ENCODE data around the gene ARID1A. TPM values are rescaled to one million over a fixed set of nuclear protein-coding genes. Genes with fewer than 3 reads are reported as not detected.
A peak's percentile ranks its signal among the peaks of the same experiment; 100 is the strongest.

Gene ARID1A
- total and polyA plus RNA-seq, 2 of the 4 experiments (the other 2 are of a cell fraction): 14.0 to 40.7 TPM

- H3K18ac ChIP-seq (ENCODE audit: low read depth, low read length): no peak overlapping the region
- H4K5ac ChIP-seq (ENCODE audit: low read depth, low read length): no peak overlapping the region
- H3K56ac ChIP-seq (ENCODE audit: extremely low read depth, insufficient read depth, low read length): no peak overlapping the region
- intact Hi-C loops (cut with micrococcal nuclease) (no loop called here), dilution Hi-C loops (cut with HindIII; ENCODE audit: low sequenced_read_pairs, unreplicated experiment) (no loop called here), in situ Hi-C loops (cut with MboI; ENCODE audit: low sequenced_read_pairs) (no loop called here)
- peaks cover 0 to 62% of the 10 kb centered on the region in 2 experiments; a peak in 3 of 4 replicates for H3K79me1 ChIP-seq (ENCODE audit: low read depth in 1 of 2, low read length in 2 of 2)
- no peak overlapping the region for H3K27ac ChIP-seq (ENCODE audit: insufficient read depth, low read length)
- no peak overlapping the region for H3K4ac ChIP-seq (ENCODE audit: low read depth, low read length)
- no peaks in the 10 kb centered on the region for H3K27me3 ChIP-seq (ENCODE audit: control insufficient read depth, insufficient read depth, low read length)
- H3K9me1 ChIP-seq (ENCODE audit: insufficient read depth, low read length): peaks cover 27% of the 10 kb centered on the region
- H2AK5ac ChIP-seq (ENCODE audit: low read depth, low read length): no peak overlapping the region
- no peak overlapping the region for H4K91ac ChIP-seq (ENCODE audit: insufficient read depth, low read depth, low read length)
- BruUV-seq (replicated peaks): no TSS peak
- peaks cover 3% of the 10 kb centered on the region; the same call in 1 of the 2 replicates for H3K36me3 ChIP-seq (ENCODE audit: control insufficient read depth, insufficient read depth, low read length)
- H4K20me1 ChIP-seq (ENCODE audit: insufficient read depth, low read length): peaks cover 92% of the 10 kb centered on the region
- H3K4me3 ChIP-seq (ENCODE audit: insufficient read depth, low read depth, low read length): no peak overlapping the region
- H4K8ac ChIP-seq (ENCODE audit: low read depth in 2 of 2, low read length in 2 of 2): no peak overlapping the region
- H2BK120ac ChIP-seq (ENCODE audit: low read depth, low read length): no peak overlapping the region
- no peak overlapping the region for H3K4me2 ChIP-seq (ENCODE audit: low read depth, low read length)
- peak overlapping the region; percentile 2; the same call in 1 of the 2 replicates for H2BK20ac ChIP-seq (ENCODE audit: low read depth, low read length)
- H3K4me1 ChIP-seq (ENCODE audit: control insufficient read depth, insufficient read depth, low read length): peaks cover 13% of the 10 kb centered on the region
- ATAC-seq (ENCODE audit: low read depth) (no peak), DNase-seq (no peak)
- TF ChIP-seq BHLHE40 (IDR thresholded peaks at IDR 0.05; ENCODE audit: low read depth, low read length): no peak
- TF ChIP-seq CHD1 (IDR thresholded peaks at IDR 0.05; ENCODE audit: low read depth, low read length): no peak
- no peak for TF ChIP-seq USF2 (IDR thresholded peaks at IDR 0.05; ENCODE audit: low read depth, low read length)
- no peak for TF ChIP-seq NFE2L2 (IDR thresholded peaks at IDR 0.05; ENCODE audit: low read depth, low read length)
- TF ChIP-seq MXI1 (IDR thresholded peaks at IDR 0.05; ENCODE audit: borderline replicate concordance, low read depth, low read length): no peak
- TF ChIP-seq, protein P1, sequence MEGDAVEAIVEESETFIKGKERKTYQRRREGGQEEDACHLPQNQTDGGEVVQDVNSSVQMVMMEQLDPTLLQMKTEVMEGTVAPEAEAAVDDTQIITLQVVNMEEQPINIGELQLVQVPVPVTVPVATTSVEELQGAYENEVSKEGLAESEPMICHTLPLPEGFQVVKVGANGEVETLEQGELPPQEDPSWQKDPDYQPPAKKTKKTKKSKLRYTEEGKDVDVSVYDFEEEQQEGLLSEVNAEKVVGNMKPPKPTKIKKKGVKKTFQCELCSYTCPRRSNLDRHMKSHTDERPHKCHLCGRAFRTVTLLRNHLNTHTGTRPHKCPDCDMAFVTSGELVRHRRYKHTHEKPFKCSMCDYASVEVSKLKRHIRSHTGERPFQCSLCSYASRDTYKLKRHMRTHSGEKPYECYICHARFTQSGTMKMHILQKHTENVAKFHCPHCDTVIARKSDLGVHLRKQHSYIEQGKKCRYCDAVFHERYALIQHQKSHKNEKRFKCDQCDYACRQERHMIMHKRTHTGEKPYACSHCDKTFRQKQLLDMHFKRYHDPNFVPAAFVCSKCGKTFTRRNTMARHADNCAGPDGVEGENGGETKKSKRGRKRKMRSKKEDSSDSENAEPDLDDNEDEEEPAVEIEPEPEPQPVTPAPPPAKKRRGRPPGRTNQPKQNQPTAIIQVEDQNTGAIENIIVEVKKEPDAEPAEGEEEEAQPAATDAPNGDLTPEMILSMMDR (conservative IDR thresholded peaks at IDR 0.05; ENCODE audit: low read depth, low read length): no peak
- TF ChIP-seq MAFK (IDR thresholded peaks at IDR 0.05; ENCODE audit: low read depth, low read length): no peak
- TF ChIP-seq RCOR1 (IDR thresholded peaks at IDR 0.05; ENCODE audit: insufficient replicate concordance, low read length): no peak
- TF ChIP-seq MAZ (IDR thresholded peaks at IDR 0.05; ENCODE audit: borderline replicate concordance, low read depth, low read length): no peak
- no peak for TF ChIP-seq ELK1 (IDR thresholded peaks at IDR 0.05; ENCODE audit: borderline replicate concordance, low read depth, low read length)
- TF ChIP-seq POLR2A (IDR thresholded peaks at IDR 0.05; ENCODE audit: low read depth, low read length): no peak
- no peak for TF ChIP-seq RFX5 (IDR thresholded peaks at IDR 0.05; ENCODE audit: low read depth, low read length)
- no peak for TF ChIP-seq FOS (IDR thresholded peaks at IDR 0.05; ENCODE audit: low read depth, low read length)
- no peak for TF ChIP-seq RAD21 (IDR thresholded peaks at IDR 0.05; ENCODE audit: low read length)
- no peak for TF ChIP-seq SMC3 (IDR thresholded peaks at IDR 0.05; ENCODE audit: low read depth, low read length)
- no peak for TF ChIP-seq CEBPB (IDR thresholded peaks at IDR 0.05; ENCODE audit: low read depth, low read length)
- H2BK15ac ChIP-seq (ENCODE audit: low read depth, low read length): no peak overlapping the region
- no peak overlapping the region for H2BK5ac ChIP-seq (ENCODE audit: low read depth, low read length, poor library complexity, severe bottlenecking)
- H2AK9ac ChIP-seq (replicated peaks; ENCODE audit: low read depth, low read length, poor library complexity): no peak overlapping the region
- no peak overlapping the region for H2AFZ ChIP-seq (replicated peaks; ENCODE audit: low read length, poor library complexity)
- WGBS, 2 experiments (ENCODE audit: extremely low coverage in 2 of 2, insufficient read length in 1 of 2): 100% methylated on average over 1 of the region's 5 CpGs; no CpG with 5 or more reads in 1 of the 2 experiments
- H3K9me3 ChIP-seq (ENCODE audit: control insufficient read depth, insufficient read depth, low read length): no peaks in the 10 kb centered on the region
- ChIA-PET CTCF (no interaction called here), POLR2A (ENCODE audit: unreplicated experiment) (no interaction called here)
- H3K14ac ChIP-seq (replicated peaks; ENCODE audit: low read depth, low read length): no peak overlapping the region
- no peak overlapping the region for H3K9ac ChIP-seq (ENCODE audit: low read depth, low read length)
- H3K23ac ChIP-seq (ENCODE audit: low read depth, low read length): peak overlapping the region; percentile 59; the same call in 1 of the 2 replicates
Measured at GRCh38 chr1:26711777-26712176, 16.0 kb downstream of the ARID1A start.
